HL-60/S4 treated with phorbol 12-myristate 13-acetate at 8.2 ng/mL for 4 days and 3 days (cell line): ENCODE measurements around the gene SPARC.
"Not testable (repeated sequence)": the region's sequence is repeated elsewhere in the genome, so short reads cannot be mapped to it uniquely, and the experiment has no call there.

Source experiments
- in situ Hi-C: fragments of 300-500 bp; cut with MboI; formaldehyde crosslinking; loops from 2 replicates; pipeline ENCODE4 v1.15.0; 2022; ENCODE audit warnings: low sequenced_read_pairs

Gene SPARC

GRCh38 chr5:151703227-151703626 is 16.5 kb upstream of the SPARC start:
- in situ Hi-C loops, result no loop called here

- in situ Hi-C loops, result no loop called here
These were observed 14.1 kb upstream of the SPARC start for GRCh38 chr5:151700820-151701219.

GRCh38 chr5:151700296-151700695 is 13.6 kb upstream of the SPARC start:
- in situ Hi-C loops, result no loop called here

- in situ Hi-C loops, result no loop called here
These were observed 12.6 kb upstream of the SPARC start for GRCh38 chr5:151699071-151699901.

- in situ Hi-C loops, result not testable (repeated sequence)
These were observed 11.4 kb upstream of the SPARC start for GRCh38 chr5:151698081-151698480.

GRCh38 chr5:151697452-151697851 is 10.7 kb upstream of the SPARC start:
- in situ Hi-C loops, result no loop called here

GRCh38 chr5:151696470-151697061 is 9.9 kb upstream of the SPARC start:
- in situ Hi-C loops, result no loop called here

- in situ Hi-C loops, result no loop called here
These were observed 8.7 kb upstream of the SPARC start for GRCh38 chr5:151695464-151695863.

GRCh38 chr5:151694035-151694485 is 7.3 kb upstream of the SPARC start:
- in situ Hi-C loops, result no loop called here

GRCh38 chr5:151692312-151692711 is 5.6 kb upstream of the SPARC start:
- in situ Hi-C loops, result no loop called here

GRCh38 chr5:151691706-151692105 is 5.0 kb upstream of the SPARC start:
- in situ Hi-C loops, result no loop called here

GRCh38 chr5:151689591-151689990 is 2.9 kb upstream of the SPARC start:
- in situ Hi-C loops, result not testable (repeated sequence)

GRCh38 chr5:151688436-151688835 is 1.7 kb upstream of the SPARC start:
- in situ Hi-C loops, result no loop called here

GRCh38 chr5:151685749-151686673 is 704 bp downstream of the SPARC start:
- in situ Hi-C loops, result no loop called here

GRCh38 chr5:151684690-151685361 is 1.9 kb downstream of the SPARC start:
- in situ Hi-C loops, result no loop called here

GRCh38 chr5:151683986-151684588 is 2.6 kb downstream of the SPARC start:
- in situ Hi-C loops, result no loop called here

GRCh38 chr5:151683444-151683843 is 3.3 kb downstream of the SPARC start:
- in situ Hi-C loops, result no loop called here

GRCh38 chr5:151682751-151683331 is 3.9 kb downstream of the SPARC start:
- in situ Hi-C loops, result no loop called here

GRCh38 chr5:151682240-151682639 is 4.5 kb downstream of the SPARC start:
- in situ Hi-C loops, result no loop called here

GRCh38 chr5:151680944-151681427 is 5.7 kb downstream of the SPARC start:
- in situ Hi-C loops, result no loop called here
